HG02852 (cell line): ENCODE results near the gene KCTD2.

Experiments
- ATAC-seq: cut with Tn5 transposase; IDR thresholded peaks from one replicate; pipeline ENCODE4 v1.9.1; 2021; ENCODE audit warnings: mild to moderate bottlenecking, moderate library complexity; ENCODE audit not compliant: unreplicated experiment

The KCTD2 gene

DNA sequence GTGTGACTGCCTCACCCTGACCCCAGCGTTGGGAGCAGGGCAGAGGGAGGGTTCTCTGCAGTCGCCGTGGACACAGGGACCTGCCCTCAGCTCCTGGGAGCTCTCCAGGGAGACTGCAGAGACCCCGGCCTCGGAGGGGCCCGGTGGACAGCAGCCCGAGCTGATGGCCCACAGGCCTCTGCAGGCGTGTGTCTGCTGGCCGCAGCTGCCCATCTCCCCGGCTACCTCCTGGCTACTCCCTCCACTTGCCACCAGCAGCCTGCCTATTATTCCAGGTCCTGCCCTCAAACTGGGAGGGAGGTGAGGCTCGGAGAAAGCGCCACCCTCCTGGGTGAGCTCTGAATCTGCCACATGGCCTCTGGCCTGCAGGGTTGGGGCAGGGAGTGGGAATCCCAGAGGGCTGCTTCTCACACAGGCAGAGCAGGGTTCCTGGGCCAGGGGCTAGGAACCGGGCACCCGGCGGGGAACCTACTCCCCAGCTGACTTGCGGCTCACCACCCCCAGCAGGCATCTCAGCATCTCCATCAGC lies 47.9 kb downstream of the KCTD2 start:
- no peak for ATAC-seq

- no peak for ATAC-seq
Measured at GRCh38 chr17:75096082-75096625, 49.1 kb downstream of the KCTD2 start.

DNA sequence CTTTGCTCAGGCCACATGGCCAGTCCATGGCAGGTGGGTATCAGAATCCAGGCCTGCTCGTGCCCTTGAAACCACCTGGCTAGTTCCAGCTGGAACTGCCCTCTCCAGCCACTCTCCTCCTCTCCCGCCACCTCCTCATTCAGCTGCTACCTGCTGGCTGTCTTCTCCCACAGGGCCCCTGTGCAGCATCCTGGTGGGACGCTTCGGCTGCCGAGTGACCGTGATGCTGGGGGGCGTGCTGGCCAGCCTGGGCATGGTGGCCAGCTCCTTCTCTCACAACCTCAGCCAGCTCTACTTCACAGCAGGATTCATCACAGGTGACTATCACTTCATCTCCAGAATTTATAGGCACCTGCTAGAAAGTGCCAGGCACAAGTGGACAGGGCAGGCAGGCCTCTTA lies 50.8 kb downstream of the KCTD2 start:
- no peak for ATAC-seq

DNA sequence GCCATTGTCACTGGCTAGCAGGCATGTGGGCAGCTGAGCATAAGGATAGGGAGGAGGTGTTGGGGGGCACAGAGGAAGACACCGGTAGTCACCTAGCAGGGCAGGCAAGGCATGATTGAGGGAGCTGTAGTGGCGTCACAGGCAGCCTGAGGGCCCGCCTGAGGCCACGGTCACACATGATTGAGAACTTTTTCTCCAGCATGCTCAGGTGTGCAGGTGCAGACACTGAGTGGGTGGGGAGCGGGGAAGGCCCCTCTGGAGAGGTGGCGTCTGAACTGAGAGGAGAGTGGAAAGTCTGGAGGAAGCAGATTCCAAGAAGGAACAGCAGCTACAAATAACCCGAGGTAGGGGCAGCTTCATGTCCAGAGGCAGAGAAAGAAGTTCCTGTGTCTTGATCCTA lies 51.8 kb downstream of the KCTD2 start:
- ATAC-seq, result no peak

GRCh38 chr17:75099881-75100595 lies 53.0 kb downstream of the KCTD2 start:
- ATAC-seq, result no peak

GRCh38 chr17:75102385-75102821 lies 55.4 kb downstream of the KCTD2 start:
- no peak for ATAC-seq

DNA sequence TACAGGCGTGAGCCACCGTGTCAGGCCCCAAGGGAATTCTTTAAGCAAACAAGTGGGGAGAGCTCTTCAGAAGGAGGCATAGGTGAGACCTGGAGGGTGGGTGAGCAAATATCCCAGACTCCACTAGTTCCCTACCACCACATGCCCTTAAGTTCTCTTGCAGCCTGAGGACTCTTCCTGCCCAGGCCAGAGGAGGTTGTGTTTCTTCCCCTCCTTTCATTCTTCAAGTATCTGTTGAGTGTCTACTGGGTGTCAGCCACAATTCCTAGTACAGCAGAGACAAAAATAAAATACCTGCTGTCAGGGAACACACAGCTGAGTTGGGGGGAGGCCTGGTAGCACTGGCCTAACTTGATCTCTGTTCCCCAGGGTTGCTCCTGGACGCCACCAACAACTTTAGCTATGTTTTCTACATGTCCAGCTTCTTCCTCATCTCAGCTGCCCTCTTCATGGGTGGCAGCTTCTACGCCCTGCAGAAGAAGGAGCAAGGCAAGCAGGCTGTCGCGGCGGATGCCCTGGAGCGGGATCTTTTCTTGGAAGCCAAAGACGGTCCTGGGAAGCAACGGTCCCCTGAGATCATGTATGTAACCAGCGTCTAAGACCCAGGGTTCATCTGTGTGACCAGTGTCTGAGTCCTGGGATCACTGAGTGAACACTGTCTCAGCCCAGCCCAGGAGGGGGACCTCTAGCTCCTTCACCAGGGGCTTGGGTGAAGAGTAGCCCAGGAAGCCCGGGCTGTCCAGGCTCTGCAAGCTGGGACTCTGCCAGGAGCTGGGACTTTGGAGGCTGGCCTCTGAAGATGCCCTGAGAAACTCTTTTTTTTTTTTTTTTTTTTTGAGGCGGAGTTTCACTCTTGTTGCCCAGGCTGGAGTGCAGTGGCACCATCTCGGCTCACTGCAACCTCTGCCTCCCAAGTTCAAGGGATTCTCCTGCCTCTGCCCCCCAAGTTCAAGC lies 56.9 kb downstream of the KCTD2 start:
- ATAC-seq, result no peak

DNA sequence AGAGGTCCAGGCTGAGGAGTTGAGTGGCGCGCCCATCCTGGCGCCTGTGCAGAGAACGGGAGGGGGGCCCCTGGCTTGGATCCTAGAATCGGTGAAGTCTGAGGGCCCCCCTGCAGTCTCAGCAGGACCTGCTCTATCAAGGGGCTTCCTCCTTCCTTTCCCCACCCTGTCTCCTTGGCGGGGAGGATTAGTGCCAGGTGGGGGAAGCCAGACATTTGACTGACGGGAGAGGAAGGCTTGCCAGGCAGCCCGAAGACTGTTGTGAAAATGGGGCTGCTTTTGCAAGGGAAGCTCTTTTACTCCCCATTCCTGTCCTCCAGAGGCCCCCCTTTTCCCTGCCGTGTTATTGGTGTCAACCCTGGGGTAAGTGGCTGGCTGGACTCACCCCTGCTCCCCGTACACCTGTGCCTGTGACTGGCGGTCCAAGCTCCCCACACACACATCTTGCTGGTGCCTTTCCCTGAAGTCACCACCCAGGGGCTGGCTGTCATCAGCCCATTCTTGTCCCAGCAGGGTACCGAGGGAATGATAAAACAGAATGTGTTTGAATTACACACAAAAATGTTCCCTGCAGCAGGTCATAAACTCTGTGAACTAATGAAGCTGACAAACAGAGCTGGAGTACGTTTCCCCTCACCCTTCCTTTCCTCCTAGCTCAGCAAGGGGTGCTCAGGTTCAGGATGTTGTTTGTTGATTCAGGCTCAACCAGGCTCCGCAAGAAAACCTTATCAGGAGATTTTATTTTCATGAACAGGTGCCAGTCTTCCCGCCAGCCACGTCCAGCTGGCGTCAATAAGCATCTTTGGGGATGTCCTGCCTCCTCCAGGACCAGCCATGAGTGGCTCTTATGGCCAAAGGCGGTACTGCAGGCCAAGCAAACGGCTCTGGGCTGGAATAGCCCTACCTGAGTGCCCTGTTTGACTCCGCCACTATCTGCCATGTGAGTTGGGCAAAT lies 58.4 kb downstream of the KCTD2 start:
- no peak for ATAC-seq

DNA sequence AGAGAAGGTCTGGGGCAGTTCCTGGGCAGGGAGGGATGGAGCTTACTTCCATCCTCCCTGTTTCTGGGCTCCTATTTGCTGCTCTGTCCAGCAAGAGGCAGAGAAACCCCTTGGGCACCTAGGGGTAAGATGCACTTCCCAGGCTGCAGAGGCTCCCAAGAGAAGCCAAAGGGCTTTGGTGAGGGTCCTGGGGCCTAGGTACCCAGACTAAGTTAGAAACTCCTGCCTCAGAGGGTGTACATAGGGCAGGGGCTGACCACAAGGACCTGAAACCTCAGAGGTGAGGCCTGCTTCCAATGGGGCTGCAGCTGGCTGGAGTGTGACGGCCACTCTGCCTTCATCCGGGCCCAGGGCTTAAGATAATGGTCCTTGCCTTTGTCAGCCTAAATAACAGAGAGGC lies 61.2 kb downstream of the KCTD2 start:
- ATAC-seq, result no peak

- ATAC-seq, result no peak
Measured at GRCh38 chr17:75109046-75109406, 62.0 kb downstream of the KCTD2 start.

- ATAC-seq, result peak; percentile 76
Measured at GRCh38 chr17:75109407-75110233, 62.6 kb downstream of the KCTD2 start, which contains the start of gene ARMC7. TSS of gene ARMC7 (plus strand) at chr17:75109969. CDS start at chr17:75110289, 320 bp downstream.

DNA sequence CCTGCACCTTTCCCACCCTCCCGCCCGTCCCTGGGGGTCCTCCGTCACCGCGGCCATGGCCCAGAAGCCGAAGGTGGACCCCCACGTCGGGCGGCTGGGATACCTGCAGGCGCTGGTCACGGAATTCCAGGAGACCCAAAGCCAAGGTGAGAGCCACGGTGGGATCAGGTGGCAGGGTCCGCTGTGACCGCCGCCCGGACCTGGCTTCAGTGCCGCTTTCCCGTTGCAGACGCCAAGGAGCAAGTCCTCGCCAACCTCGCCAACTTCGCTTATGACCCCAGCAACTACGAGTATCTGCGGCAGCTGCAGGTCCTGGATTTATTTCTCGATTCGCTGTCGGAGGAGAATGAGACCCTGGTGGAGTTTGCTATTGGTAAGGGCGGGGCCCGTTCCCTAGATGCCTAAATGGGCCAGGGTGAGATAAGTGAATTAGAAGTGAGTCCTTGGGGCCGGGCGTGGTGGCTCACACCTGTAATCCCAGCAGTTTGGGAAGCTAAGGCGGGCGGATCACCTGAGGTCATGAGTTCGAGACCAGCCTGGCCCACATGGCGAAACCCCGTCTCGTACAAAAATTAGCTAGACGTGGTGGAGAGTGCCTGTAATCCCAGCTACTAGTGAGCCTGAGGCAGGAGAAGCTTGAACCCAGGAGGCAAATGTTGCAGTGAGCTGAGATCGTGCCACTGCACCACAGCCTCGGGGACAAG lies 63.4 kb downstream of the KCTD2 start:
- ATAC-seq, result no peak

GRCh38 chr17:75111777-75112335 lies 64.8 kb downstream of the KCTD2 start:
- no peak for ATAC-seq

- ATAC-seq, result no peak
Measured at GRCh38 chr17:75113798-75114551, 67.0 kb downstream of the KCTD2 start.

GRCh38 chr17:75114552-75115314 lies 67.7 kb downstream of the KCTD2 start:
- no peak for ATAC-seq
